ENCODE measurements around the gene ATF6.

The ATF6 gene

DNA sequence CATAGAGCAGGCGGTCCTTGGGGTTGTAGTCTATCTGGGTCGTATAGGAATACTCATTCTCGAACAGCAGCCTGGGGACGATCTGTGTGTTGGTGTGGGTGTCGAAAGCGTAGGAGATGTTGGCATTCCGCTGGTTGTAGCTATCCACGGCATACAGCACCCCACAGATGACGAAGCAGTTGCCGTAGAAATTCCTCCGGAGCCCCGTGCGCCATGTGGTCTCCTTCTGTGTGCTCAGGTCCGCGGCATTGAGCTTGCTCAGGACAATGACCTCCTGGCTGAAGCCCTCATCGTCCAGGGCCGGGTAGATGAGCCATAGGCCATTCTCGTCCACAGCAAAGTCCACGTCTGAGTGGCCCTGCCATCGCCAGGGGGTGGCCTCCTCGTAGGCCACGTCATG lies 217.6 kb downstream of the ATF6 start:
- H3K9me3 Mint-ChIP-seq = peaks cover 8% of the 10 kb centered on the region
- no peak overlapping the region for H3K4me3 Mint-ChIP-seq
- H3K36me3 Mint-ChIP-seq = peaks cover 7% of the 10 kb centered on the region
- H3K27ac Mint-ChIP-seq = no peak overlapping the region
- no peaks in the 10 kb centered on the region for H3K4me1 Mint-ChIP-seq
- no peaks in the 10 kb centered on the region for H3K27me3 Mint-ChIP-seq

DNA sequence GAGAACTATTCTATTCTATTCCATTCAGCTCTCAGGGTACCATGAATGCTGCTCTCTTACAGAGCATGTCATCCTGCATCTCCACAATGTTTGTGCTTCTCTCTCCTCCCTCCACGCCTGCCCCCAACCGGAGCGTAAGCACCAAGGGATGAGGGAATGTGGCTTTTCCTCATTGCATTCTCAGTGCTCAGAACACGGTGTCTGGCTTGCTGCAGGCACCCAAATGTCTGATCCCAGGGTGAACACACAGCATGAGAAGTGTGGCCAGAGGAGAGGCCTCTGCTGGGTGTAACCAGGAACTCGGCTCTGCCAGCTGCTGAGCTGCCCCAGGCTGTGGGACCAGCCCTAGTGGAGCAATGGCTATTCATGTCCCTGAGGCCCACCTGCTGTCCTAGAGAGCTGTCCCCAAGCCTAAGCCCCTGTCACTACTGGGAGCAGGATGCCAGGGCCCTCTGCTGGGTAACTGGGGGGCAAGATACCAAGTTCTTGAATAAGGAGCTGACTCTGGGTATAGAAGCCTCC lies 219.2 kb downstream of the ATF6 start:
- H3K27me3 Mint-ChIP-seq = no peaks in the 10 kb centered on the region
- H3K4me1 Mint-ChIP-seq = no peaks in the 10 kb centered on the region
- peaks cover 8% of the 10 kb centered on the region for H3K9me3 Mint-ChIP-seq
- H3K36me3 Mint-ChIP-seq = peaks cover 7% of the 10 kb centered on the region
- no peak overlapping the region for H3K27ac Mint-ChIP-seq
- no peak overlapping the region for H3K4me3 Mint-ChIP-seq

DNA sequence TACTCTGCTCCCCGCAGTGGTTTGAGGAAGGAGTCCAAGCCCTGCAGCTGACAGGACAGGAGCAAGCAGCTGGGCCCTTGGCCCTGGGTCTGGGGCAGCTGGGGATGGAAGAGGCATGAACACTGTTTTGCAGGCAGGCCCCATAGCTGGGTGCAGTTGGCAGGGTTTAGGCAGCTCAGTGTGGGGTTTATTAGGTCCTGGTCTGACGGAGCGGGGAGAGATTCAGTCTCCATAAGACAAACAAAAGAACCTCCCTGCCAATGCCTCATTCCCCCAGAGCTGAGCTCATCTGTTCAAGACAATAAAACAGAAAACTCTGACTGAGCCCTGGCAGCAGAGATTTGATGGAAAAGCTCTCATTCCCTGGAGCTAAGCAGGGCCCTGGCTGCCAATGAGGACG lies 220.2 kb downstream of the ATF6 start:
- Mint-ChIP-seq H3K36me3 (peaks cover 9% of the 10 kb centered on the region), H3K4me3 (no peak overlapping the region), H3K27me3 (no peaks in the 10 kb centered on the region), H3K9me3 (peaks cover 8% of the 10 kb centered on the region), H3K4me1 (no peaks in the 10 kb centered on the region), H3K27ac (no peak overlapping the region)

DNA sequence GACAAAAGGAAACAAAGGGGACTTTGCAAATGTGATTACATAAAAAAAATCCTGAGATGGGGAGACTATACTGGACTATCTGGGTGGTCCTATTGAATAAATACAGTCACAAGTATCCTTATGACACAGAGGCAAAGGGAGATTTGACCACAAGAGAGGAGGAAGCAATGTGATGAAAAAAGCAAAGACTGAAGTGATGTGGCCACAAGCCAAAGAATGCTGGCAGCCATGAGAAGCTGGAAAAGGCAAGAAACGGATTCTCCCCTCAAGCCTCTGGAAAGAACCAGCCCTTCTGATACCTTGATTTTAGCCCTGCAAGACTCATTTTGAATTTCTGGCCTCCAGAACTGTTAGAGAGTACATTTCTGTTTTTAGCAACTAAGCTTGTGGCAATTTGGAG lies 221.2 kb downstream of the ATF6 start:
- Mint-ChIP-seq H3K9me3 (peaks cover 9% of the 10 kb centered on the region), H3K27me3 (no peaks in the 10 kb centered on the region), H3K4me1 (no peaks in the 10 kb centered on the region), H3K4me3 (no peak overlapping the region), H3K36me3 (peaks cover 9% of the 10 kb centered on the region), H3K27ac (no peak overlapping the region)

DNA sequence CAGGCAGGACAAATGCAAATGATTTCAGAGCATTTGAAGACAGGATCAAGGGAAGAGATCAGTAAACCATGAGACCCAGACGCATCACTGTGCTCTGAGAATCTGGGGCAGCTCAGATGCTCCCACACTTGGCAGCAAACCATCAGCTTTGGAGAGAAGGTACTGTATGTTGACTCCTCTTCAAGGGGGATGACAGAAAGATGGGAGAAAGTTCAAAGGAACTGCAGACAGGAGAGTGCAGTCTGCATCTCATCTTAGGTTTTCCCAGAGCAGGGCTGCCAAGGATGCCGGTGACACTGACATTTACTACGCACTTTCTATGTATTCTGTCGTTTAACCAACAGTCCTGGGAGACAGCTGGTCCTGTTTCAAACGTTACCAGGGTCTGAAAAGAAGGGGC lies 221.8 kb downstream of the ATF6 start:
- Mint-ChIP-seq H3K9me3 (peaks cover 13% of the 10 kb centered on the region), H3K4me1 (no peaks in the 10 kb centered on the region), H3K27ac (no peak overlapping the region), H3K4me3 (no peak overlapping the region), H3K36me3 (peaks cover 7% of the 10 kb centered on the region), H3K27me3 (no peaks in the 10 kb centered on the region)

DNA sequence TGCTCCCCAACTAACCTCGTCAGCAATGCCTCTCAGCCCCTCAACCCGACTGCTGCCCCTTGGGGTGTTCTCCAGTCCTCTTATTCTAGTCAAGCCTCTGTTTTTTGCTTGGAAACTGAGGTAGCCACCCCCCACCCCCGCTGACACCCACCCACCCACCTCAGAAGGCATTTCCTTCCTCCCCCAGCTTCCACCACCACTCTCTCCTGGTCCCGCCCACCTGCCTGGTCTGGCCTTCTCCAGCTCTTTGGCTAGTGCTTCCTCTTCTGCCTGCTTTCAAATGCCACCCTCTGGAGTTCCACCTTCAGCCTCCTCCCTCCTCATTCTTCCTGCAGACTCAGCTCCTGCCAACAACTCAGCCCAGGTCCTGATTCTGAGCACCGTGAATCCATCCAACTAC lies 222.3 kb downstream of the ATF6 start:
- Mint-ChIP-seq H3K4me3 (no peak overlapping the region), H3K27ac (no peak overlapping the region), H3K36me3 (peaks cover 7% of the 10 kb centered on the region), H3K4me1 (no peaks in the 10 kb centered on the region), H3K9me3 (peaks cover 13% of the 10 kb centered on the region), H3K27me3 (no peaks in the 10 kb centered on the region)

DNA sequence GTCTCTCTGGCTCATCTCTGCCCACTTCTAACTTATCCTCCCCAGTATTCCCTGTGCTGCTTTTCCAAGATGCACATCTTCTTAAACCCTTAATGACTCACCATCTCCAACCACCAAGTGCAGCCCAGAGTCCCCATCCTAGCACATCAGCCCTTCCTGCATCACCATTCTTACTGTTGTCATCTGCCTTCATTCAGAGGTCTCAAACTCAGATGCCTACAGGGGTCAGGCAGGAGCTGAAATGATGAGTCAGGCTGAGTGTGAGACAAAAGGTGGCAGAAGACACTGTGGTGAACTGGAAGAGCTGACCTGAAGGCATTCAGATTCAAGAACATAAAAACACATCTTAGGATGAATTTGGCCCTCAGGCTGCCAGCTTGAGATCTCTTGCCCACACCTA lies 223.0 kb downstream of the ATF6 start:
- Mint-ChIP-seq H3K27ac (no peak overlapping the region), H3K4me1 (no peaks in the 10 kb centered on the region), H3K9me3 (peaks cover 13% of the 10 kb centered on the region)

DNA sequence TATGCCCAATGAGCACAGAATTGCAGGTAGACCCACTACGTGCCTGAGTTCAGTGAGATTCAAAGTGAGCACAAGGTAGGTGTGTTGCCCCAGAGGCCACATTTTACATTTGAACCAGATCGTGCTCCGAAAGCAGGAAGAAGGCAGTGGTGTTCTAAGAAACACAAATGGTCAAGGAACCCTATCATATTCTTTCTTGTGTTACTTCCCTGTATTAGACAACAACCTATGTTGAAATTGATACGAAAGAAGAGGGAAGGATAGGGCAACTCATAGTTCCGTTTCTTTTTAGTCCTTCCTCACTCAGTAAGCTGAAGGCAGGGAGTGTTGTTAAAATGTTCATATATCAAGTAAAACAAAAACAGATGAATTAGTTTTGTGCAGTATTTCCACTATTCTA lies 223.7 kb downstream of the ATF6 start:
- peaks cover 7% of the 10 kb centered on the region for H3K36me3 Mint-ChIP-seq
- peaks cover 13% of the 10 kb centered on the region for H3K9me3 Mint-ChIP-seq
- H3K27me3 Mint-ChIP-seq = no peaks in the 10 kb centered on the region
- no peak overlapping the region for H3K27ac Mint-ChIP-seq
- no peaks in the 10 kb centered on the region for H3K4me1 Mint-ChIP-seq
- H3K4me3 Mint-ChIP-seq = no peak overlapping the region

More for the DNA sequence above, 223.0 kb downstream of the ATF6 start:
- Mint-ChIP-seq H3K36me3 (peaks cover 7% of the 10 kb centered on the region), H3K27me3 (no peaks in the 10 kb centered on the region), H3K4me3 (no peak overlapping the region)

DNA sequence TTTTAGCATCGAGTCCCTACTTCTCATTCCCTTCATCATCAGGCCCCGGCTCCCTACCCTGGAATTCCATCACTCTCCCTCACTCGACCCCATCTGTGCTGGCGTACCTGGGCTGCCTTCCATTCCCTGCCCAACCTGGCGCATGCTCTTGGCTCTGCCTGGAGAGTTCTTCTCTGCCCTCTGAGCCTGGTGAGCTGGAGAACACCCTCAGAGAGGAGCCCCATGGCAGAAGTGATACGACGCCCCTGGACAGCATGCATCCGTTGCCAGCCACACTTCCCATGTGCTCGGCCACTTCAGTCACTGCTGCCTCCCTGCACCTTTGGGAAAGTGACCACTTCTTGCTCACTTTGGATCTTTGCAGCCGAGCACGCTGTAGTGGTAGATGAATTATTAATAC lies 227.5 kb downstream of the ATF6 start:
- H3K4me3 Mint-ChIP-seq = no peak overlapping the region
- no peaks in the 10 kb centered on the region for H3K27me3 Mint-ChIP-seq
- H3K36me3 Mint-ChIP-seq = peaks cover 4% of the 10 kb centered on the region

DNA sequence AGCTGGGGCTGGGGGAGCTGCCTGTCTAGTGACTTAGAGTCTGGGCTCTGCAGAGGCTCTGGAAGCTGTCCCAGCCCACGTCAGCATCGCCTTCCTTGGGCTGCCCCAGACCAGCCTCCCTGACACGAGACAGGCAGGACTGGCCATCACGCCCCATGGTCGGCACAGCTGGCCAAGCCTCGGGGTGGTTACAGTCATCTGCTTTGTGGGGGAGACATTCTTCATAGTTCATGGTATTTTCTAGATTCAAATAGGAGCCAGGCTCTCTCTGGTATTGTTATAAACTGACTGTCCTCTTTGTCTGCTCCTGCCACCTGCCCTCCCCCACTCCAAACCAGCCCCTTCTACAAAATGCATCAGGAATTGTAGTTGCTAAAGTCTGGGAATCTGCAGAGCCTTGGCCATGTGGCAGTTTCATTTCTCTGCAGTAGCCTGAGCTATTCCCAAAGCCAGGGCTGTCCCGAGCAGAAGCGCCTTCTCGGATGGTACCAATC lies 228.1 kb downstream of the ATF6 start:
- Mint-ChIP-seq H3K27me3 (no peaks in the 10 kb centered on the region), H3K27ac (no peak overlapping the region), H3K9me3 (peaks cover 6% of the 10 kb centered on the region)

More for the DNA sequence above, 227.5 kb downstream of the ATF6 start:
- peaks cover 6% of the 10 kb centered on the region for H3K9me3 Mint-ChIP-seq
- H3K4me1 Mint-ChIP-seq = no peaks in the 10 kb centered on the region
- H3K27ac Mint-ChIP-seq = no peak overlapping the region

DNA sequence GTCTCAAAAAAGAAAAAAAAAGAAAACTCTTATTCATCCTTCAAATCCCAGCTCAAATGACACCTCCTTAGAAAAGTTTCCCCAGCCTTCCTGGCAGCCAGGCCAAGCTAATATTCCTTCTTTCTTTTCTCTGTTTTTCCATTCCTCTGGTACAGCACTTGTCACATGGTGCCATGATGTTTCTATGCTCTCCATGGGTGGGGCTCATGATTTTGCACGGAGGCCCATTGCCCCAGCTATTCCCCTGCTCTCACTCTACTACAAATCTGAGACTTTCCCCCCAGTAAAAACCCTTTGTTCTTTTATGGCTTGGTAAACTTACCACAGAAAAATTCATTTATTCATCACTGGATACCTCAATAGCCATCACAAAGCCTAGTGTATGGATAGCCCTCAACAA lies 231.0 kb downstream of the ATF6 start:
- Mint-ChIP-seq H3K27me3 (no peaks in the 10 kb centered on the region), H3K9me3 (peaks cover 6% of the 10 kb centered on the region)

More for the DNA sequence above, 228.1 kb downstream of the ATF6 start:
- Mint-ChIP-seq H3K4me3 (no peak overlapping the region), H3K4me1 (no peaks in the 10 kb centered on the region), H3K36me3 (peaks cover 4% of the 10 kb centered on the region)

DNA sequence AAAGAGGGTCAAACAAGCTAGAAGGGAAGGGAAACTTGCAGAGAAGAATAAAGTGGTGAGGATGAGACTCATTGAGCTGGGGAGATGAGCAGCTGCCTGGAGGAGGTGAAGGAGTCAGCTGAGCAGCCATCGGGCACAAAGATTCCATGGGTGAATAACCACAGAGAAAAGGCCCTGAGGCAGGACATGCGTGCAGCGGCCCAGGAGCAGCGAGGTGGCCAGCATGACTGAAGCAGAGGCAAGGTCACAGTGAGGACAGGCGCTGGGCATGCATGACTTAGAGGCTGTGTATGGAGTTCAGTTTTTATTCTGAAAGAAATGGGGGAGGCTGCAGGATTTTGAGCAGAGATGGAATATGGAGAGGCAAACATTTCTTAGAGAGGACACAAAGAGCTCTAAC lies 232.7 kb downstream of the ATF6 start:
- Mint-ChIP-seq H3K27ac (no peak overlapping the region), H3K4me1 (no peaks in the 10 kb centered on the region), H3K9me3 (no peaks in the 10 kb centered on the region), H3K36me3 (peaks cover 2% of the 10 kb centered on the region), H3K4me3 (no peak overlapping the region), H3K27me3 (peaks cover 1% of the 10 kb centered on the region)

More for the DNA sequence above, 231.0 kb downstream of the ATF6 start:
- no peak overlapping the region for H3K27ac Mint-ChIP-seq
- H3K36me3 Mint-ChIP-seq = peaks cover 2% of the 10 kb centered on the region
- H3K4me1 Mint-ChIP-seq = no peaks in the 10 kb centered on the region
- H3K4me3 Mint-ChIP-seq = no peak overlapping the region

DNA sequence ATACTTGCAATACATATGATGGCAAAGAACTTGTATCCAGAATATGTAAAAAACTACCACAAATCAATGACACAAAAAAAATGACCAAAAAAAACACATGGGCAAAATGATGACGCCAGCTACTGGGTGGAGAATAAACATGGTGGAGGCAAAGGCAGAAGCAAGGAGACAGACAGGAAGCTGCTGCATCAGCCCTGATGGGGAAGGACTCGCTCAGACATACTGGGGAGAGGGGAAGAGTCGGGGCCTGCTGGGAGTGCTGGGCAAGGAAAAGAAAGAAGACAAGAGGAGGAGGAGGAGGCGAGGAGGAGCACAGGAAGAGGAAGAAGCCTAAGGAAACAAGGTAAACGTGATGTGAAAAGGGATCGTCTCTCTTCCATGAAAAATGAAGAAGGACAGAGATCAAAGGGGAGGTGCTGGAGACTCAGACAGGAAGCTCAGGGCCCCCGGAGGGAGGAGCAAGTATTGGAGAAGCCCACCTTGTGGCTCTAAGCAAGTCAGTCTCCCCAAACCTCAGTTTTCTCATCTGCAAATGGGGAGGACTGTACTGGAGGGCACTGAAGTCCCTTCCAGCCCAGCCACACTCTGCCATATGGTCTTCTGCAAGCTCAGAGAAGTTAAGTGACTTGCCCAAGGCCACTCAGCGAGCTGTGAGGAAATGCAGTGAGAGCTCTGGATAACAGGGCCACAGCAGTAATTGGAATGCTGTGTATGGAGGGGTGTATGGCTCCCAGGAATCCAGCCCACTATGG lies 233.4 kb downstream of the ATF6 start:
- Mint-ChIP-seq H3K4me3 (no peak overlapping the region), H3K4me1 (peaks cover 5% of the 10 kb centered on the region), H3K9me3 (no peaks in the 10 kb centered on the region), H3K36me3 (peaks cover 2% of the 10 kb centered on the region), H3K27me3 (peaks cover 1% of the 10 kb centered on the region), H3K27ac (no peak overlapping the region)

DNA sequence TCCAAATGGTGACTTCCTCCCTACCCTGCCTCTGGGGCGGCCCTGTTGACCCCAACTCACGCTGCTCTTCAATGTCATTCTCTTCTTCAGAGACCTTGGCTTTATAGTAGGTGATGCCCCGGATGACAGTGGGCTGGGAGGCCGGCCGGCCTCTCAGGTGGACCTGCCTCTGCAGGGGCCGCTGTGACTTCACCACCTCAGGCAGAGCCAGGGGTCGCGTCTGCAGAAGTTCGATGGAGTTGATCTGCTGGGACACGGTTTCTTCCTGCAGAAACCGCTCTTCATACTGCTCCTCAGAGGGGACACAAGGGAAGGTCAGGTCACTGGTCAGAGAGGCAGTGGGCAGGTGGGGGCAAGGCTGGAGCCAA lies 233.9 kb downstream of the ATF6 start:
- H3K4me3 Mint-ChIP-seq = no peak overlapping the region
- H3K27ac Mint-ChIP-seq = no peak overlapping the region
- H3K9me3 Mint-ChIP-seq = no peaks in the 10 kb centered on the region
- peaks cover 2% of the 10 kb centered on the region for H3K36me3 Mint-ChIP-seq
- H3K4me1 Mint-ChIP-seq = peaks cover 10% of the 10 kb centered on the region
- peaks cover 1% of the 10 kb centered on the region for H3K27me3 Mint-ChIP-seq

DNA sequence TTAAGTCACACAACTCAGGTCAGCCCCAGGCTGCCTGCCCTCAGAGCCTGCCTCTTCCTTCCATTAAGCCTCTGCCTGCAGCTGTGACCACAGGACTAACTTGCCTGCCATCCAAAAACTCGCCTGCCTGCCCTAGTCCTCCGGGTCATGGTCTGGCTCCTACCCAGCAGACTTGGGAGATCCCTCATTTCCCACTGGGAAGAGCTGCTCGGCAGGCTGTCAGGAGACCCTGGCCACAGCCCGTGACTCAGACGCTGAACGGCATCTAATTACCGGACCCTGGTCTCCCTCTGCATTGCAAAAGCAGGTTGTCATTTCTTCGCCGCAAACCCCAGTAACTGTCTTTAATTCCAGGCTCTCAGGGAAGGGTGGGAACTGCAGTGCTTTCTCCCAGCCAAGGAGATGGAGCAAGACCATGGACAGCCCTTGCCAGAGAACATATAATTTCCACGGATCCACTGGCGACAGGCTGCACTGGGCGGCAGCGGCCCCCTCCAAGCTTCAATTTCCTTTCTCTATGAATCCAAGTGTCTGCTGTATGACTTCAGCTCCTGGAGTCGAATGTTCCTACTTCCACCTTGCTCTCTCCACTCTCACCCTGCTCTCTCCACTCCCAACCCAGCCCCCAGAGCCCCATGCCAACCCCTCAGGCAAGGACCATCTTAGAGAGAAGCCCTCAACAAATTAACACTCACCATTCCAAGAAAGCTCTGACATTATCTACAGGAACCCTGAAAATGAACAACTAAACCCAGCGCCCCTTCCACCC lies 237.1 kb downstream of the ATF6 start:
- no peaks in the 10 kb centered on the region for H3K9me3 Mint-ChIP-seq
- peak overlapping the region; percentile 44 for H3K27ac Mint-ChIP-seq
- H3K4me3 Mint-ChIP-seq = no peak overlapping the region
- no peaks in the 10 kb centered on the region for H3K36me3 Mint-ChIP-seq
- peaks cover 1% of the 10 kb centered on the region for H3K27me3 Mint-ChIP-seq
- H3K4me1 Mint-ChIP-seq = peaks cover 10% of the 10 kb centered on the region

DNA sequence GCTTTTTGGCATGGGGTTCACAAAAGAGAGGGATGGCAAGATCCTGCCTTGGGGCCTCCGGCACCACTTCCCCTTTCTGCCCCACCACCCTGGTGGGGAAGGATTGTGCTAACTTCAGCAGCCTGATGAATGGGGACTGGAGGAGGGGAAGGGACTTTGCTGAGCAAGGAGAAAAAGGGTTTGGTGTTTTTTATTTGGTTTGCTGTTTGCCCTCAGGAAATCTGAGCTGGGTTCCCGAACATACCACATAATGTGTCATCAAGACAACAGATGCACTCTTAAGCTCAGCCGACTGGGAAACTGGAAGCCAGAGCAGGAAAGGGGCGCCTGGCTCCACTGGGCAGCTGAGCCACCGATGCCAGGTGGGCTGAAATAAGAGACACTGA lies 237.7 kb downstream of the ATF6 start:
- Mint-ChIP-seq H3K4me3 (no peak overlapping the region), H3K4me1 (peaks cover 10% of the 10 kb centered on the region), H3K27ac (no peak overlapping the region), H3K27me3 (peaks cover 1% of the 10 kb centered on the region), H3K36me3 (no peaks in the 10 kb centered on the region), H3K9me3 (no peaks in the 10 kb centered on the region)
